ENCODE measurements around the gene LYPD6. TPM values are rescaled to one million over a fixed set of nuclear protein-coding genes. Genes with fewer than 3 reads are reported as not detected.
"Not testable (repeated sequence)": the region's sequence is repeated elsewhere in the genome, so short reads cannot be mapped to it uniquely, and the experiment has no call there.

Gene LYPD6
- total RNA-seq, 1 donor, result under 0.01 TPM

- H3K27me3 ChIP-seq (ENCODE audit: insufficient read depth, low read length), result no peaks in the 10 kb centered on the region
- H3K9me3 ChIP-seq (ENCODE audit: low read depth, low read length), result no peaks in the 10 kb centered on the region
- peak; percentile 85 for DNase-seq (ENCODE audit: insufficient read length, low spot score, missing footprints)
- H3K4me2 ChIP-seq (ENCODE audit: insufficient read depth, low read length), result peak overlapping the region; percentile 32
- no peaks in the 10 kb centered on the region for H3K4me1 ChIP-seq (ENCODE audit: insufficient read depth, low read length)
- H4K20me1 ChIP-seq (ENCODE audit: insufficient read depth, low read length), result no peaks in the 10 kb centered on the region
- no peak overlapping the region for H3K27ac ChIP-seq (ENCODE audit: low read depth, low read length)
- no peaks in the 10 kb centered on the region for H3K79me2 ChIP-seq (ENCODE audit: insufficient read depth, low read length)
- H3K36me3 ChIP-seq (ENCODE audit: insufficient read depth, low read length), result no peaks in the 10 kb centered on the region
- no peak overlapping the region for H2AFZ ChIP-seq (ENCODE audit: low read length)
- peak; percentile 66 for TF ChIP-seq CTCF (IDR thresholded peaks at IDR 0.05; ENCODE audit: extremely low read depth, low read depth, low read length)
- H3K4me3 ChIP-seq (ENCODE audit: insufficient read depth, low read length), result no peak overlapping the region
These were observed 16.8 kb upstream of the LYPD6 start for GRCh38 chr2:149313512-149313972.

- H3K4me1 ChIP-seq (ENCODE audit: insufficient read depth, low read length), result no peaks in the 10 kb centered on the region
- TF ChIP-seq CTCF (IDR thresholded peaks at IDR 0.05; ENCODE audit: extremely low read depth, low read depth, low read length), result no peak
- no peaks in the 10 kb centered on the region for H3K9me3 ChIP-seq (ENCODE audit: low read depth, low read length)
- H3K27me3 ChIP-seq (ENCODE audit: insufficient read depth, low read length), result no peaks in the 10 kb centered on the region
- H3K4me3 ChIP-seq (ENCODE audit: insufficient read depth, low read length), result no peak overlapping the region
- no peak overlapping the region for H2AFZ ChIP-seq (ENCODE audit: low read length)
- H3K79me2 ChIP-seq (ENCODE audit: insufficient read depth, low read length), result no peaks in the 10 kb centered on the region
- H4K20me1 ChIP-seq (ENCODE audit: insufficient read depth, low read length), result no peaks in the 10 kb centered on the region
- DNase-seq (ENCODE audit: insufficient read length, low spot score, missing footprints), result no peak
- no peak overlapping the region for H3K27ac ChIP-seq (ENCODE audit: low read depth, low read length)
- no peak overlapping the region for H3K4me2 ChIP-seq (ENCODE audit: insufficient read depth, low read length)
- no peaks in the 10 kb centered on the region for H3K36me3 ChIP-seq (ENCODE audit: insufficient read depth, low read length)
These were observed 15.7 kb upstream of the LYPD6 start for GRCh38 chr2:149314687-149315086.

- no peaks in the 10 kb centered on the region for H3K36me3 ChIP-seq (ENCODE audit: insufficient read depth, low read length)
- H3K27ac ChIP-seq (ENCODE audit: low read depth, low read length), result no peak overlapping the region
- no peak overlapping the region for H3K4me2 ChIP-seq (ENCODE audit: insufficient read depth, low read length)
- no peaks in the 10 kb centered on the region for H3K4me1 ChIP-seq (ENCODE audit: insufficient read depth, low read length)
- no peak overlapping the region for H2AFZ ChIP-seq (ENCODE audit: low read length)
- H3K4me3 ChIP-seq (ENCODE audit: insufficient read depth, low read length), result no peak overlapping the region
- TF ChIP-seq CTCF (IDR thresholded peaks at IDR 0.05; ENCODE audit: extremely low read depth, low read depth, low read length), result no peak
- no peaks in the 10 kb centered on the region for H3K27me3 ChIP-seq (ENCODE audit: insufficient read depth, low read length)
- H3K9me3 ChIP-seq (ENCODE audit: low read depth, low read length), result no peaks in the 10 kb centered on the region
- no peaks in the 10 kb centered on the region for H3K79me2 ChIP-seq (ENCODE audit: insufficient read depth, low read length)
- no peaks in the 10 kb centered on the region for H4K20me1 ChIP-seq (ENCODE audit: insufficient read depth, low read length)
- no peak for DNase-seq (ENCODE audit: insufficient read length, low spot score, missing footprints)
These were observed 14.9 kb upstream of the LYPD6 start for GRCh38 chr2:149315461-149315860.

- DNase-seq (ENCODE audit: insufficient read length, low spot score, missing footprints); H3K4me3 ChIP-seq (ENCODE audit: insufficient read depth, low read length): not testable (repeated sequence)
These were observed 11.8 kb upstream of the LYPD6 start for GRCh38 chr2:149318566-149318965.

More at GRCh38 chr2:149318566-149318965, 11.8 kb upstream of the LYPD6 start:
- H3K27me3 ChIP-seq (ENCODE audit: insufficient read depth, low read length); H4K20me1 ChIP-seq (ENCODE audit: insufficient read depth, low read length); H3K79me2 ChIP-seq (ENCODE audit: insufficient read depth, low read length); H3K36me3 ChIP-seq (ENCODE audit: insufficient read depth, low read length); H3K27ac ChIP-seq (ENCODE audit: low read depth, low read length); H3K4me2 ChIP-seq (ENCODE audit: insufficient read depth, low read length); H3K9me3 ChIP-seq (ENCODE audit: low read depth, low read length); H3K4me1 ChIP-seq (ENCODE audit: insufficient read depth, low read length); H2AFZ ChIP-seq (ENCODE audit: low read length): not testable (repeated sequence)
